G401 (cell line): Measurements from ENCODE around the gene DPP7. TPM values are rescaled to one million over a fixed set of nuclear protein-coding genes. Genes with fewer than 3 reads are reported as not detected.

Experiments
- DNase-seq: peaks from one replicate; pipeline ENCODE4 v3.0.0-alpha.2; 2015; ENCODE audit warnings: low spot score
- in situ Hi-C: cut with HindIII; loops from 2 replicates; pipeline ENCODE4 v1.10.0; 2016; ENCODE audit warnings: low sequenced_read_pairs, mixed read lengths
- total RNA-seq: library from RNA; depleted of rRNA; stranded (reverse); fragments of >200 nt; shearing (Covaris generic); gene quantifications from 2 replicates; pipeline ENCODE4 v1.2.3, GENCODE V29; 2014

DPP7 gene
- total RNA-seq, 1 experiment from 2014 or later, result 1.2 TPM

DNA sequence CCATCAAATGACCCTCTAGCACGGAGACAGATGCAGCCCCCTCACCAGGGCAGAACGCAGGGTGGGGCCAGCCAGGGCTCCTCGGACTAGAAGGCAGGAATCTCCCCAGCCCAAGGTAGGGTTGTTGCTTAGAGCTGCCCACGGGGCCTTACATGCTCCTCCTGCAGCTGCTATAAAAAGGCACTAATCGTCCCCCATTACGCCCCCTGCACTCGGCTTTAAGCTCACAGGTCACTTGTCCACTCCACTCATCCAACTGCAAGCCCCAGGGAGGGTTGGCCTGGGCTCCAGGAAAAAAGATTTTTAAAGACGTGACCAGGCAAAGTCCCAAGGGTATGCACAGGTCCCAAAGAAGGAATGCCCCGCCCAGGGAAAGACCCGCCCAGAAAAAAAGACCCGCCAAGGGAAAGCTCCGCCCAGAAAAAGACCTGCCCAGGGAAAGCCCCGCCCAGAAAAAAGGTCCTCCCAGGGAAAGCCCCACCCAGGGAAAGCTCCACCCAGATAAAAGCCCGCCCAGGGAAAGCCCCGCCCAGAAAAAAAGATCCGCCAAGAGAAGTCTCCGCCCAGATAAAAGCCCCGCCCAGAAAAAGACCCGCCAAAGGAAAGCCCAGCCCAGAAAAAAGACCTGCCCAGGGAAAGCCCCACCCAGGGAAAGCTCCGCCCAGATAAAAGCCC is 35.5 kb upstream of the DPP7 start:
- in situ Hi-C loops, result loop anchor here (25.0 kb wide), 1 partner anchor 213 kb away; the partner anchor contains the start of genes C8G and FBXW5
- DNase-seq, result no peak

DNA sequence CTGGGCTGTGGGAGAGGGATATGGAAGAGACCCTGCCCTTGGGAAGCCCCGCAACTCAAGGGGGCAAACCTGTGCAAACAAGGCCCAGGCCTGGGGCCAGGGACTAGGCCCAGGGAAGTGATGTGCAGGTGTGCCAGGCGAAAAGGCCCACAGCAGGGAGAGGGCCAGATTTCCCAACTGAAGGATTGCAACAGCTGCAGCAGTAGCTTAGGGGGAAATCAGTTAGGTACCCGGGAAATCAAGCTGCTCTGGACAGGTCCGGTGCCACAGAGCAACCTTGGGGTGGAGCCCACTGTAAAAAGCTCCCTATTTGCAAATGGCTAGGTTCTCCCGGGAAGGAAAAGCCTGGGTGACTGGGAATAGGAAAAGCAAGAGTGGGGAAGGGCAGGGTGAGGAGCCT is 34.8 kb upstream of the DPP7 start:
- in situ Hi-C loops, result no loop called here

DNA sequence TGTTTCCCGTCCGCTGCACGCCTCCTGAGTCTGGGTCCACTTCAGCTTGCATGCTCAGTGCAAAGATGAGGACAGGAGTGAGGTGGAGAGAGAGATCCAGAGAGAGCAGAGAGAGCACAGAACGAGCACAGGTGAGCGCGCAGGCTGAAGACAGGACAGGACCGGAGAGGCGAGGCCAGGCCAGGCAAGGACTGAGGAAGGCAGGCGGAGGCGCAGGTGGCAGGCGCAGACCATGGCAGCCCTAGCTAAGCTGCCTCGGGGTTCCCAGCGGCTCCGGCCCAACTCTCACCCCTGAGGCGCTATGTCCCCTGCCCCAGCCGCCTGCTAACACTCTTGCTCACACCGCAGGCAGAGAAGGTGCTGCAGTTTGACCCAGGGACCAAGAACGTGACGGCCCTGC is 34.1 kb upstream of the DPP7 start:
- in situ Hi-C loops, result no loop called here
- DNase-seq, result no peak

More for the DNA sequence above, 34.8 kb upstream of the DPP7 start:
- no peak for DNase-seq

DNA sequence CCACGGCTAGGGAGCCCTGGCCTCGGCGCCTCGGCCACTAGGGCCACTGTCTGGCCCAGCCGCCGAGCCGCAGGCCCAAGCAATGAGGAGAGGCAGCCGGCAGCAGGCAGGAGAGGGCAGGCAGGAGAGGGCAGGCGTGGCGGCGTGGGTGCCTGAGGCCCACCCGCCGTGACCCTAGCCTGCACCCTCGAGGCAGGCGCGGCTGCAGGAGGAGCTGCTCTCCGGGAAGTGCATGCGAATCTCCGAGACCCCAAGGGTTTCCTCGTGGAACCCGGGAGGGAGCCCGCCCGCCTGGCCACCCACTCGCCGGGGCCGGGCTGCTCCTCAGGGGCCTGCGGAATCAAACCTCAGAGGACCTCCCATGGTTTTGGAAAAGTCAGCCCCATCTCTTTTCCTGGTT is 33.7 kb upstream of the DPP7 start:
- no peak for DNase-seq
- in situ Hi-C loops, result no loop called here

DNA sequence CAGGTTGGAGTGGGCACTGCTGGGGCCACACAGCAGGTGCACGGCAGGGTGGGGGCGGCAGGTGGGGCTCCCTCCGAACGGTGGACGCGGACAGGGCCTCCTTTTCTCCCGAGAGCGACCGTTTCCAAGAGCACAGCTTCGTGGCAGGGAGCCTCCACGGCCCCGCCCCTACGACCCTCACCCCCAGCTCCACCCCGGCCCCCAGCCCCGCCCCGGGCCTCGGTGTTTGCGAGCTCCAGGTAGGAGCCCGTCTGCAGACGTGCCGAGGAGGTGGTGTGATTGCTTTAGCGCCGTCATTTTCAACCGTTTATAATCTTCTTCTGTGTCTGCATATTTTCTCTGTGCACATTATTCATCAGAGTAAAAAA is 33.2 kb upstream of the DPP7 start:
- DNase-seq, result no peak
- in situ Hi-C loops, result no loop called here

DNA sequence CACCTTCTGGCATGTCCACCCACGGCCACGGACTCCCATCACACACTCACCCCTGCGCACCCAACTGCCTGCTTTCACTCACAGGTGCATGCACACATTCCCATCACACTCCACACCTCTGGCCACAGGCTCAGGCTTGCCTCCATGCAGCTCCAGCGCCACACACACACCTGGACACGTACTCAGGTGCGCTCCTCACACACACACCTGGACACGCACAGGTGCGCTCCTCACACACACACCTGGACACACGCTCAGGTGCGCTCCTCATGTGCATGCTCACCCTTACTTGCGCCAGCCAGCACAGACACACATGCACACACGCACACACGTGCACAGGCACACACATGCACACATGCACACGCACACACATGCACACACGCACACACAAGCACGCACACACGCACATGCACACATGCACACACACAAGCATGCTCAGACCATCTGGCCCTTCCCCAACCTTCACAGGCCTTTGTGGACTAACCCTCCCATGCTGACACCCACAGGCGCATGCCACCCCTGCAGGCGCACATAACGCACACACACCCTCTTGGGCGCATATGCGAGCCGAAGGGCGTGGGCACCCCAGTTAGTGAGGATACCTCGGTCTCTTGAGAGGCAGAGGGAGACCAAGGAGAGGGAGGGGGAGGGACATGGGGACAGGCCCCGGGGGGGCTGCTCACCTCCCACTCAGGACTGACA is 32.7 kb upstream of the DPP7 start:
- in situ Hi-C loops, result no loop called here
- no peak for DNase-seq

DNA sequence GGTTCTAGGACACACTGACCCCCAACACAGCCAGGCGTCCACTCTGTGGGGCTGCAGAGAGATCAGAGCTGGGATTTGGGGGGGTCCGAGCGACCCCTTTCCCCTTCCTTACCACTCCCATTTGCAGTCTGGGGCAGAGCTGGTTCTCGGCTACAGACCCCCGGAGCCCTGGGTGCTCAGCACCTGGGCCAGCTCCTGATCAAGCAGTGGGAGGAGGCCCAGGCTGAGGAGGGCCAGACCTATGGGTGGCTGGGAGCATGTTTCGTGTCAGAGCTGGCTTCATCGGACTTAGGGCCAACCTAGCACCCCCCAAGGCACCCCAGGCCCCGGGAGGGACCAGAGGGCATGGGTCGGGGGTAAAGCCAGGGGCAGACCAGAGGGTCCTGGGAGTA is 32.0 kb upstream of the DPP7 start:
- in situ Hi-C loops, result no loop called here
- DNase-seq, result no peak

DNA sequence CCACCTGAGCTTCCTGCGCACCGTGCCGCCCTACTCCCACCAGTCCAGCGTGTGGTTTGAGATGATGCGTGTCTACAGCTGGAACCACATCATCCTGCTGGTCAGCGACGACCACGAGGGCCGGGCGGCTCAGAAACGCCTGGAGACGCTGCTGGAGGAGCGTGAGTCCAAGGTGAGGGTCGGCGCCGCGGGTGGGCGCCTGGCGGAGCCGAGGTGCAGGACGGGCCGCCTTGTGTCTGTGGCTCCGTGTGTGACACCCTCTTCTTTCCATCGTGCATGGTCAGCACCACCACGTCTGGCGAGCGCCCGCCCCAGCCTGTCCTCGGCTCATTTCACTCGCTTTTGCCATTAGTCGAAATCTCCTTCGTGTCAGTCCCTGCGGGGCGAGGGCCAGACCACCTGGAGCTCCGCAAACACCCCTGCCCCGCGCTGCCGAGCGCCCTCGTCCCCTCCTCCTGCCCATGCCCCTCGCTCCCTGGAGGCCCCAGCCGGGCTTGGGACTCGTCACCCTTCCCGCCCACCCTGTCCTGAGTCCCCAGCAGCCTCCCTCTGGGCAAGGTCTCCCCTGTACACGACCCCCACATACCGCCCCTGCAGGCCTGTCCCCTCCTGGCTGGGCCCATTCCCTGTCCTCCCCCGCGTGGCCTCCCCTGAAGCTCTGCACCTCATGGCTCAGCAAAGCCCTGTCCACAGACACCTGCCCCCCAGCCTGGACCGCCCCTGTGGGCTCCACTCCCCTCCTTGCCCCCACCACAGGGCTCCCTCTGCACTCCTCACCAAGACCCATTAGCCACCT is 31.4 kb upstream of the DPP7 start:
- in situ Hi-C loops, result no loop called here
- no peak for DNase-seq

DNA sequence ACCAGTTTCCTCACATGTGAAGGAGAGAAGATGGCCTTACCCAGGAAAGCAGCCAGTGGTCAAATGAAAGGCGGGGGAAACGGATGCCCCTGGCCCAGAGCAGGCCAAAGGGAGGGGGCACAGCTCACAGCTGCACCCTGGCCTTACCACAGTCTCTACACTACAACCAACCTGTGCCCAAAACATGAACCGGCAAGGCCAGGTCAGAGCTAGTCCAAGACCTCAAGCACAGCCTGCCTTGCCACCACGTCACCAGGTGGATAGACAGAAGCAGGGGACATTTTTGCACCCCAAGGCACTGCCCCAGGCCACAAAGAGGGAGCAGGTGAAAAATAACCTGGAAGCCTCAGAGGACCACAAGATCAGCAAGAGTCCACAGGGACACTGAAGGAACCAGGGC is 28.9 kb upstream of the DPP7 start:
- no peak for DNase-seq
- in situ Hi-C loops, result no loop called here

DNA sequence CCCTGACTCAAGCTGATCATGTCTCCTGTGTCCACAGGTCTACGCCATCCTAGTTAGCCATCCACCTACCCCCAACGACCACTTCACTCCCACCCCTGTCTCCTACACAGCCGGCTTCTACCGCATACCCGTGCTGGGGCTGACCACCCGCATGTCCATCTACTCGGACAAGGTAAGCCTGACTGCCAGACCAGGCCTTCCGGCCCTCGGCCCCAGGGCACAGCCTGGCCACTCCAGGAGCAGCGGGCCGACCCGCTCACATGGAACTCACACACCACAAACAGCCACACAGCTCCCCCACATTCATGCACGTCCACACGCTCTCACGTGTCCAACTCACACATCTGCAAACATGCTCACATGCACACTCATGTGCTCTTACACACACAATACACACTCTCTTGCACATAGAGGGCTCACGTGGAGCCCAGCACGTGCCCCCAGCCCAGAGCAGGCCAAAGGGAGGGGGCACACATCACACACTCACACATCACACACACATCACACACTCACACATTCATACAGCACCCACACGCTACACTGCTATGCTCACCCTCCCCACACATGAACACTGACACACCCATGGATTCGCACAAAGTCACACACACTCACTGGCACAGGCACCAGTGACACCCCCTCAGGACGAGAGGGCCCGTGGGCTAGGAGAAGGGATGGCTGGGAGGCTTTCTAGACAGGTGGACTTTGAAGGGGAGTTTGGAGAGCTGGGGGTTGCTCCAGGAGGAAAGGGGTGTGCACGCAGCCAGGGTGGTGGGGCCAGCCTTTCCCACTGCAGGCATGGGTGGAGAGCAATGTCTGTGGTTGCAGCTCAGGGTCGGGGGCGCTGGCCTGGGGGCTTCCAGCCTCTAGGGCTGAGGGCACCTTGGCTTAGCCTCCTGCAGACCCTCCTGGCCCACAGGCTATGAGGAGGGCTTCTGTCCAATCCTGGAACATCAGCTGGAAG is 27.7 kb upstream of the DPP7 start:
- no peak for DNase-seq
- in situ Hi-C loops, result no loop called here

DNA sequence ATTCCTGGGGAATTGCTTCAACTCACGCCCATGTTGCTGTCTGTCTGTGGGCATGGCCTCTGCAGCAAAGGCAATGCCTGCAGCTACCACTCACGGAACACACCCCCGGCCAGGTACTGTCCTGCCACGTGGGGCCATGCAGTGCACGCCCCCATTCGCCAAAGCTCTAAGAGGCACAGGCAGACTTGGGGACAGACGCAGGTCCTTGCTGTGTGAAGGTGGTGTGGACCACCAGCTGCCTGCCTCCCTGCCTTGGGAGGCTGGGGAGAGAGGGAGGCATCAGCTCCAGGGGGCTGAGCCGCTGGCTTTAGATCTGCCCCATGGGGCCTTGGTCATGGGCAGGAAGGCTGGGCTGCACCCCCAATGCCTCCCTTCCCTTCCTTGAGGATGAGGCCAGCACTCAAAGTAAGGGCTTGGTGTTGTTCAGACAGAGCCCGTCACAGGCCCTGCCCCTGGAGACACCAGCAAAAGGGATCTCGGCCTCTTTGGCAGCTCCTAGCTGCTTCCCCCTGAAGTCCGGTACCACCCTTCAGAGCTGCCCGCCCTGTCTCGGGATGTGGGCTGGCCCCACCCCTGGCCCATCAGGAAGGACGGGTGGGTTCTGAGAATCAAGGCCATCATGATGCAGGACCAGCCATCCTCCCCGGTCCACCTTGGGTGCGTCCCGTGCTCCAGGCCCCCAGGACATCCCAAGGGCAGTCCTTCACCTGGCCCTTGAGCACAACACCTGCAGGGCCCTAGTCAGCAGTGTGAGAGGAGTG is 26.7 kb upstream of the DPP7 start:
- in situ Hi-C loops, result no loop called here
- no peak for DNase-seq

DNA sequence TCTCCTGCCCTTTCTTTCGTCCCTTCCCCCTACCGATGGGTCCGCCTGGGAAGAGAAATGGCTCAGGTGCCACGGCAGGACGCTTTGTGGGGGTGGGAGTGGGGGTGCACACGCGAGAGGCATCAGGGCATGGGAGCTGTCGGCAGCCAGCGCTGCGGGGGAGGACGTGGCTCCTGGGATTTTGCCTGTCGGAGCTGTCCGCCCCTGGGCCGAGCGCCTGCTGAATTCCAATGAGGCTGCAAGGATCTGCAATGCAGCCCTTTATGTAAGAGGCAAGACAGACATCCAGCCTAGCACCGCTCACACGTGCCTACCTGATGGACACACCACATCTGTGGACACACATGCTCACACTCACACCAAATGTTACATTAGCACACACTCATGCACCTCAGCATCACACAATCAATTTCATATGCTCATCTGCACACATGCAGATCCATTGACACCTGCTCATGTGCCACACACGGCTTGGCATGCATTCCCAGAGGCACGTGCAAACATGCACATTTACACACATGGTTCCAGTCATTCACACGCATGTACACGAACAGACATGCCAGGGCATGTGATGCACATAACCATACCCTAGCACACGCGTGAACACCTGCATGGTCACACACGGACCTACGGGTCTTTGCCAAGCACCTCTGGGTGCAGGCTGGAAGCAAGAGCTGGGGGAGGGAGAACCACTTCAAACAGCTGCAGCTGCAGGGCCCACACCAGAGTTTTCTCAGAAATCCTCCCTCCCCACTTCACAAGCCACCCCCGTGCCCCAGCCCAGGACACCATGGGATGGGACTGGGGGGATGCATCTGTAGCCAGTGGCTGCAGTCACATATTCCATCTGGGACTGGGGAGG is 25.8 kb upstream of the DPP7 start:
- in situ Hi-C loops, result no loop called here
- peak; percentile 51 for DNase-seq

DNA sequence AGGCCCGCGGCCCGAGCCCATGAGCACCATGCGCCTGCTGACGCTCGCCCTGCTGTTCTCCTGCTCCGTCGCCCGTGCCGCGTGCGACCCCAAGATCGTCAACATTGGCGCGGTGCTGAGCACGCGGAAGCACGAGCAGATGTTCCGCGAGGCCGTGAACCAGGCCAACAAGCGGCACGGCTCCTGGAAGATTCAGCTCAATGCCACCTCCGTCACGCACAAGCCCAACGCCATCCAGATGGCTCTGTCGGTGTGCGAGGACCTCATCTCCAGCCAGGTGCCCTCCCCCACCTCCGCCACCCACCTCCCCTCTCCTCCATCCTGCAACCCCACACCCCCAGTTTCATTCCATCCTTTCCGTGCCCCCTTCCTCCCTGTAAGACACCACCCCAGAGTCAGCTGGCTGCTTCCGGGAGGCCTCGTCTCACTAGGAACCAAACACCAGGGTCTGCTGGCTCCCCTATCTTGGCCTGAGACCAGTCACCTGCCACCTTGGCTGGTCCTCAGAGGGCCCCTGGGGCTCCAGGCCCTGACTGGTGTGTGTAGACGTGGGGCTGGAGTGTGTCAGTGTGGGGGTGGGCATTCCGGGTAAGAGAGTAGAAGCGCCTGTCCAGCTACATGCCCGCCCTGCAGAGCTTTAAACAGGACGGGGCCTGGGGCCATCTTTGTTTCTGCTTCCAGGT is 25.1 kb upstream of the DPP7 start:
- DNase-seq, result peak; percentile 42
- in situ Hi-C loops, result no loop called here

DNA sequence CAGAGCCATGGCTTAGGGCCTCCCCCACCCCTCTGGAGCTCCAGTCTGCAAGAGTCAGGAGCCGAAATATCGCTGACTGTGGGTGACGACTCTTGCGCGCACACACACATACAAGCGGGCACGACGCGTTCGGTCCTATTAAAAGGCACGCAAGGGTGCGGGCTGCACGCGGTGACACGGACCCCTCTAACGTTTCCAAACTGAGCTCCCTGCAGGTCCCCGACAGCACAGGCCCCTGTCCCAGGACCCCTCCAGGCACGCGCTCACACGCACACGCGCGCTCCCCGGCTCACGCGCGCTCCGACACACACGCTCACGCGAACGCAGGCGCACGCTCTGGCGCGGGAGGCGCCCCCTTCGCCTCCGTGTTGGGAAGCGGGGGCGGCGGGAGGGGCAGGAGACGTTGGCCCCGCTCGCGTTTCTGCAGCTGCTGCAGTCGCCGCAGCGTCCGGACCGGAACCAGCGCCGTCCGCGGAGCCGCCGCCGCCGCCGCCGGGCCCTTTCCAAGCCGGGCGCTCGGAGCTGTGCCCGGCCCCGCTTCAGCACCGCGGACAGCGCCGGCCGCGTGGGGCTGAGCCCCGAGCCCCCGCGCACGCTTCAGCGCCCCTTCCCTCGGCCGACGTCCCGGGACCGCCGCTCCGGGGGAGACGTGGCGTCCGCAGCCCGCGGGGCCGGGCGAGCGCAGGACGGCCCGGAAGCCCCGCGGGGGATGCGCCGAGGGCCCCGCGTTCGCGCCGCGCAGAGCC is 24.4 kb upstream of the DPP7 start, which contains the start of gene GRIN1:
GRIN1 (plus strand) TSS at position 433 of the 746 bp plus-strand sequence. CDS start 333 bp downstream, outside the sequence.
- in situ Hi-C loops, result no loop called here
- peak; percentile 69 for DNase-seq

DNA sequence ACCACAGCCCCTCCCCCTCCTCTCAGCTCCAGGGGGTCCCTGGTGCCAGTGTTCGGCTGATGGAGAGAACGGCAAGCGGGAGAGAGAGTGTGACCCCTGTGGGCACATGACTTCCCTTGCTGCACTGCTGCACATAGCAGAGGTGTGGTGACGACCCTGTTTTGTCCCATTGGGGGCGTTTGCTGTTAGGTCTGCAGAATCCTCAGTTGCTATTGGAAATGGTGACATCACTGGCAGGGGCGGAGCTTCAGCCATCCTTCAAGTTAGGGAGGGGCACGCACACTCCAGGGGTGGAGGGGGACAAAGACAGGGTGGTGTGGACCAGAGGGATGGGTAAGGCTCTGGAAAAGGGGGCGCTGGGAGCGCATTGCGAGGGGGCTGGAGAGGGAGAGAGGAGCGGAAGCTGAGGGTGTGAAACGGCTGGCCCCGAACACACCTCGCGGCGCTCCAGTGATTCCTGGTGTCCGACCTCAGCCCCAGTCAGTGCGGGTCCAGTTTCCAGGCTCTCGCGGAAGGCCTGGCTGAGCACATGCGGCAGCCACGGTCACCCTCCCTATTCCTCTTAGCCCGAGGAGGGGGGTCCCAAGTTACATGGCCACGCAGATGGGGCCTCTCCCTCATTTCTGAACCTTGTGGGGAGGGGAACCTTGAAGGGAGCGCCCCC is 23.7 kb upstream of the DPP7 start:
- in situ Hi-C loops, result no loop called here
- peak; percentile 91 for DNase-seq
